ENCODE results near the gene CTNND2. TPM values are rescaled to one million over a fixed set of nuclear protein-coding genes. Genes with fewer than 3 reads are reported as not detected.

Gene CTNND2
- polyA plus RNA-seq, 1 of the 3 experiments (the other 2 are of a cell fraction): not detected

DNA sequence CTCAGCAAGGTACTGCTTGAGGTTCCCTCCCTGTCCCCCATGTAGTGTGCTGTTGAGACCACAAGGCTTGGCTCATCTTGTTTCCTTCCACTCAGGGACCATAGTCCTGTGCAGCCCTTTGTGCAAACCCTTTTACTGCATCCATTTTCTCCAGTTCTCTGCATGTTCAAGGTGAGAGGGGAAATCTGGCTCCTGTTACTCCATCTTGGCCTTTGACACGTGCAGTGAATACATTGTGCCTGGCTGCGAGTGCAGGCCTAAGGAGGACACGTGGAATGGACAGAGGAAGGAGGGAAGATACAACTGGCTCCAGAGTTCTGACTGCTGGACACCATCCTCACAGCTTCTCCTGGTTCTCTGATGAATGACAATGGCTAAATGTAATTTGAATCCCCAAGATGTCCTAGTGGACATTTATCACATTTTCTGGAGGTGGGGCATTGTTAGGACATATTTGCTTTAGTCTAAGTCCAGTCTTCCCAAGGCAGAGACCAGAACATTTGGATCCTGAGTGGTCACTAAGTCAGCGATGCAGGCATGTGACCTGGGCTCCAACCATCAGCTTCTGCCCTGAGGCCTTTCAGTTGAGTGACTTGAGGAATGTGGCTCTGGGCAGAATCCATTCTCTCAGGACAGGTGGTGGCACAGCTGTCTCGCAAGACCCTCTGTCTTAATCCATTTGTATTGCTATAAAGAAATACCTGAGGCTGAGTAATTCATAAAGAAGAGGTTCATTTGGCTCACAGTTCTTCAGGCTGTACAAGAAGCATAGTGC is 954.2 kb downstream of the CTNND2 start:
- Histone ChIP-seq H3F3A (replicated peaks; ENCODE audit: insufficient read depth) (no peaks in the 10 kb centered on the region), H3K4me1 (ENCODE audit: control insufficient read depth in 1 of 2, insufficient read depth in 2 of 2, low read depth in 1 of 2, low read length in 1 of 2) (no peaks in the 10 kb centered on the region), H3K36me3 (replicated peaks in 1 of 2; ENCODE audit: control insufficient read depth in 1 of 2, insufficient read depth in 2 of 2, low read length in 1 of 2) (no peaks in the 10 kb centered on the region), H4K20me1 (ENCODE audit: insufficient read depth) (no peaks in the 10 kb centered on the region), H3K9me3 (no peaks in the 10 kb centered on the region), H3K9ac (no peak overlapping the region), H3K4me3 (ENCODE audit: low read depth in 2 of 2, low read length in 1 of 2) (no peak overlapping the region), H3K27ac (ENCODE audit: low read depth in 2 of 2, low read length in 1 of 2) (no peak overlapping the region), H2AFZ (ENCODE audit: low read depth) (no peak overlapping the region), H3K4me2 (no peak overlapping the region), H3K9me2 (no peaks in the 10 kb centered on the region), H3K79me2 (ENCODE audit: insufficient read depth) (no peaks in the 10 kb centered on the region), H3K27me3 (ENCODE audit: insufficient read depth) (no peaks in the 10 kb centered on the region)
- TF ChIP-seq RFX5 (IDR thresholded peaks at IDR 0.05; ENCODE audit: low read length) (no peak), GATA2 (CRISPR knock-in tag; IDR thresholded peaks at IDR 0.05) (no peak), SIN3A (IDR thresholded peaks at IDR 0.05; ENCODE audit: borderline replicate concordance, low read depth, low read length) (no peak), RAD21 (IDR thresholded peaks at IDR 0.05; ENCODE audit: low read length) (no peak), NFIC (IDR thresholded peaks at IDR 0.05; ENCODE audit: borderline replicate concordance) (no peak), EZH2phosphoT487 (IDR thresholded peaks at IDR 0.05; ENCODE audit: borderline replicate concordance, low read depth) (no peak), NRF1 (IDR thresholded peaks at IDR 0.05; ENCODE audit: low read depth, low read length) (no peak), FOXM1 (IDR thresholded peaks at IDR 0.05; ENCODE audit: low read depth) (no peak), TEAD4 (IDR thresholded peaks at IDR 0.05; ENCODE audit: borderline replicate concordance, insufficient read depth) (no peak), GABPA (IDR thresholded peaks at IDR 0.05; ENCODE audit: low read depth) (no peak), SMC3 (IDR thresholded peaks at IDR 0.05; ENCODE audit: low read depth, low read length) (no peak), YY1 (IDR thresholded peaks at IDR 0.05; ENCODE audit: low read depth) (no peak), RCOR1 (IDR thresholded peaks at IDR 0.05; ENCODE audit: low read length) (no peak), MXI1 (IDR thresholded peaks at IDR 0.05; ENCODE audit: low read depth, low read length) (no peak)
- TF ChIP-seq, protein P1, sequence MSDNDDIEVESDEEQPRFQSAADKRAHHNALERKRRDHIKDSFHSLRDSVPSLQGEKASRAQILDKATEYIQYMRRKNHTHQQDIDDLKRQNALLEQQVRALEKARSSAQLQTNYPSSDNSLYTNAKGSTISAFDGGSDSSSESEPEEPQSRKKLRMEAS (IDR thresholded peaks at IDR 0.05; ENCODE audit: low read depth): no peak
- TF ChIP-seq, protein P2, sequence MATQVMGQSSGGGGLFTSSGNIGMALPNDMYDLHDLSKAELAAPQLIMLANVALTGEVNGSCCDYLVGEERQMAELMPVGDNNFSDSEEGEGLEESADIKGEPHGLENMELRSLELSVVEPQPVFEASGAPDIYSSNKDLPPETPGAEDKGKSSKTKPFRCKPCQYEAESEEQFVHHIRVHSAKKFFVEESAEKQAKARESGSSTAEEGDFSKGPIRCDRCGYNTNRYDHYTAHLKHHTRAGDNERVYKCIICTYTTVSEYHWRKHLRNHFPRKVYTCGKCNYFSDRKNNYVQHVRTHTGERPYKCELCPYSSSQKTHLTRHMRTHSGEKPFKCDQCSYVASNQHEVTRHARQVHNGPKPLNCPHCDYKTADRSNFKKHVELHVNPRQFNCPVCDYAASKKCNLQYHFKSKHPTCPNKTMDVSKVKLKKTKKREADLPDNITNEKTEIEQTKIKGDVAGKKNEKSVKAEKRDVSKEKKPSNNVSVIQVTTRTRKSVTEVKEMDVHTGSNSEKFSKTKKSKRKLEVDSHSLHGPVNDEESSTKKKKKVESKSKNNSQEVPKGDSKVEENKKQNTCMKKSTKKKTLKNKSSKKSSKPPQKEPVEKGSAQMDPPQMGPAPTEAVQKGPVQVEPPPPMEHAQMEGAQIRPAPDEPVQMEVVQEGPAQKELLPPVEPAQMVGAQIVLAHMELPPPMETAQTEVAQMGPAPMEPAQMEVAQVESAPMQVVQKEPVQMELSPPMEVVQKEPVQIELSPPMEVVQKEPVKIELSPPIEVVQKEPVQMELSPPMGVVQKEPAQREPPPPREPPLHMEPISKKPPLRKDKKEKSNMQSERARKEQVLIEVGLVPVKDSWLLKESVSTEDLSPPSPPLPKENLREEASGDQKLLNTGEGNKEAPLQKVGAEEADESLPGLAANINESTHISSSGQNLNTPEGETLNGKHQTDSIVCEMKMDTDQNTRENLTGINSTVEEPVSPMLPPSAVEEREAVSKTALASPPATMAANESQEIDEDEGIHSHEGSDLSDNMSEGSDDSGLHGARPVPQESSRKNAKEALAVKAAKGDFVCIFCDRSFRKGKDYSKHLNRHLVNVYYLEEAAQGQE (IDR thresholded peaks at IDR 0.05; ENCODE audit: low read depth, low read length): no peak
- TF ChIP-seq, protein P3, sequence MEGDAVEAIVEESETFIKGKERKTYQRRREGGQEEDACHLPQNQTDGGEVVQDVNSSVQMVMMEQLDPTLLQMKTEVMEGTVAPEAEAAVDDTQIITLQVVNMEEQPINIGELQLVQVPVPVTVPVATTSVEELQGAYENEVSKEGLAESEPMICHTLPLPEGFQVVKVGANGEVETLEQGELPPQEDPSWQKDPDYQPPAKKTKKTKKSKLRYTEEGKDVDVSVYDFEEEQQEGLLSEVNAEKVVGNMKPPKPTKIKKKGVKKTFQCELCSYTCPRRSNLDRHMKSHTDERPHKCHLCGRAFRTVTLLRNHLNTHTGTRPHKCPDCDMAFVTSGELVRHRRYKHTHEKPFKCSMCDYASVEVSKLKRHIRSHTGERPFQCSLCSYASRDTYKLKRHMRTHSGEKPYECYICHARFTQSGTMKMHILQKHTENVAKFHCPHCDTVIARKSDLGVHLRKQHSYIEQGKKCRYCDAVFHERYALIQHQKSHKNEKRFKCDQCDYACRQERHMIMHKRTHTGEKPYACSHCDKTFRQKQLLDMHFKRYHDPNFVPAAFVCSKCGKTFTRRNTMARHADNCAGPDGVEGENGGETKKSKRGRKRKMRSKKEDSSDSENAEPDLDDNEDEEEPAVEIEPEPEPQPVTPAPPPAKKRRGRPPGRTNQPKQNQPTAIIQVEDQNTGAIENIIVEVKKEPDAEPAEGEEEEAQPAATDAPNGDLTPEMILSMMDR (IDR thresholded peaks at IDR 0.05): no peak
- TF ChIP-seq, protein P4, sequence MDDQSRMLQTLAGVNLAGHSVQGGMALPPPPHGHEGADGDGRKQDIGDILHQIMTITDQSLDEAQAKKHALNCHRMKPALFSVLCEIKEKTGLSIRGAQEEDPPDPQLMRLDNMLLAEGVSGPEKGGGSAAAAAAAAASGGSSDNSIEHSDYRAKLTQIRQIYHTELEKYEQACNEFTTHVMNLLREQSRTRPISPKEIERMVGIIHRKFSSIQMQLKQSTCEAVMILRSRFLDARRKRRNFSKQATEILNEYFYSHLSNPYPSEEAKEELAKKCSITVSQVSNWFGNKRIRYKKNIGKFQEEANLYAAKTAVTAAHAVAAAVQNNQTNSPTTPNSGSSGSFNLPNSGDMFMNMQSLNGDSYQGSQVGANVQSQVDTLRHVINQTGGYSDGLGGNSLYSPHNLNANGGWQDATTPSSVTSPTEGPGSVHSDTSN (IDR thresholded peaks at IDR 0.05): no peak
- TF ChIP-seq, protein P5, sequence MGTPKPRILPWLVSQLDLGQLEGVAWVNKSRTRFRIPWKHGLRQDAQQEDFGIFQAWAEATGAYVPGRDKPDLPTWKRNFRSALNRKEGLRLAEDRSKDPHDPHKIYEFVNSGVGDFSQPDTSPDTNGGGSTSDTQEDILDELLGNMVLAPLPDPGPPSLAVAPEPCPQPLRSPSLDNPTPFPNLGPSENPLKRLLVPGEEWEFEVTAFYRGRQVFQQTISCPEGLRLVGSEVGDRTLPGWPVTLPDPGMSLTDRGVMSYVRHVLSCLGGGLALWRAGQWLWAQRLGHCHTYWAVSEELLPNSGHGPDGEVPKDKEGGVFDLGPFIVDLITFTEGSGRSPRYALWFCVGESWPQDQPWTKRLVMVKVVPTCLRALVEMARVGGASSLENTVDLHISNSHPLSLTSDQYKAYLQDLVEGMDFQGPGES (IDR thresholded peaks at IDR 0.05; ENCODE audit: low read depth, low read length): no peak
- DNase-seq: no peak
- ChIA-PET POLR2A (no interaction called here), CTCF (no interaction called here)
- WGBS (ENCODE audit: low lambda C conversion rate): 0% methylated on average over 5 of the region's 5 CpGs

Data from SK-N-SH (cell line).